Spinal cord (tissue), 10 donors: Measurements from ENCODE around the gene ZBTB11. TPM values are rescaled to one million over a fixed set of nuclear protein-coding genes. Genes with fewer than 3 reads are reported as not detected.
A peak's percentile ranks its signal among the peaks of the same experiment; 100 is the strongest.
"Not testable (repeated sequence)": the region's sequence is repeated elsewhere in the genome, so short reads cannot be mapped to it uniquely, and the experiment has no call there.

Experiments
- DNase-seq, 6 donors: peaks; one replicate each; pipeline versions ENCODE4 v3.0.0 to v3.0.0-alpha.2; 2013 to 2015; ENCODE audit warnings: low spot score in 6 of 6, low read depth in 4 of 6
- H3K27ac ChIP-seq: one replicate; pipeline ENCODE4 v1.5.1; 2013; ENCODE audit warnings: low read depth, low read length, control low read depth
- H3K27me3 ChIP-seq: one replicate; pipeline ENCODE4 v1.6.1; 2013; ENCODE audit warnings: low read length; ENCODE audit not compliant: control insufficient read depth, insufficient read depth
- H3K36me3 ChIP-seq: one replicate; pipeline ENCODE4 v1.6.1; 2013; ENCODE audit warnings: low read length; ENCODE audit not compliant: control insufficient read depth, insufficient read depth
- H3K4me1 ChIP-seq: one replicate; pipeline ENCODE4 v1.6.1; 2013; ENCODE audit warnings: low read length; ENCODE audit not compliant: control insufficient read depth, insufficient read depth
- H3K4me3 ChIP-seq: one replicate; pipeline ENCODE4 v1.5.1; 2013; ENCODE audit warnings: low read depth, low read length, control low read depth
- H3K9me3 ChIP-seq: one replicate; pipeline ENCODE4 v1.6.1; 2013; ENCODE audit warnings: low read length; ENCODE audit not compliant: control insufficient read depth, insufficient read depth
- WGBS: methylation state at CpG from one replicate; pipeline ENCODE4 v1.1.5; 2013; ENCODE audit warnings: missing lambda C conversion rate; ENCODE audit not compliant: insufficient coverage; 5-methylcytosine and 5-hydroxymethylcytosine counted together
- polyA plus RNA-seq, 2 donors: library from polyadenylated mRNA; unstranded; fragments of 120-200 nt; gene quantifications; one replicate each; pipeline ENCODE4 v1.2.1, GENCODE V29; 2013; ENCODE audit not compliant: insufficient read length in 2 of 2
- total RNA-seq, 2 donors: library from RNA; depleted of rRNA in 1 of 2; stranded (reverse); fragments of 120-200 nt in 1 of 2; fragments of >200 nt in 1 of 2; gene quantifications; one replicate each; pipeline versions ENCODE4 v1.2.3 to v1.2.4, GENCODE V29; 2013 to 2014
- donor health status: healthy.

The ZBTB11 gene
- total and polyA plus RNA-seq, 4 donors = 17.7 to 39.2 (median 21.6) TPM

GRCh38 chr3:101637451-101637850 is 39.5 kb downstream of the ZBTB11 start:
- Histone ChIP-seq H3K36me3 (no peaks in the 10 kb centered on the region), H3K27me3 (no peaks in the 10 kb centered on the region), H3K4me3 (no peak overlapping the region), H3K9me3 (no peaks in the 10 kb centered on the region), H3K27ac (no peak overlapping the region), H3K4me1 (peaks cover 3% of the 10 kb centered on the region)
- DNase-seq = no peak
- 92% methylated on average over 9 of the region's 10 CpGs for whole genome bisulfite sequencing

GRCh38 chr3:101635954-101636798 is 40.8 kb downstream of the ZBTB11 start:
- peaks cover 3% of the 10 kb centered on the region for H3K4me1 ChIP-seq
- no peaks in the 10 kb centered on the region for H3K27me3 ChIP-seq
- H3K36me3 ChIP-seq = no peaks in the 10 kb centered on the region
- WGBS = 59% methylated on average over 15 of the region's 18 CpGs
- no peaks in the 10 kb centered on the region for H3K9me3 ChIP-seq
- DNase-seq = peak in 2 of 6 donors; percentile 11 to 13
- no peak overlapping the region for H3K27ac ChIP-seq
- H3K4me3 ChIP-seq = no peak overlapping the region

- no peaks in the 10 kb centered on the region for H3K9me3 ChIP-seq
- WGBS = 84% methylated on average over 8 of the region's 9 CpGs
- H3K27ac ChIP-seq = no peak overlapping the region
- DNase-seq = no peak
- H3K36me3 ChIP-seq = no peaks in the 10 kb centered on the region
- no peak overlapping the region for H3K4me3 ChIP-seq
- H3K4me1 ChIP-seq = peaks cover 3% of the 10 kb centered on the region
- no peaks in the 10 kb centered on the region for H3K27me3 ChIP-seq
Measured at GRCh38 chr3:101635345-101635744, 41.6 kb downstream of the ZBTB11 start.

- 80% methylated on average over 7 of the region's 9 CpGs for WGBS
- H3K4me1 ChIP-seq = peaks cover 3% of the 10 kb centered on the region
- no peak for DNase-seq
- no peaks in the 10 kb centered on the region for H3K9me3 ChIP-seq
- H3K27me3 ChIP-seq = no peaks in the 10 kb centered on the region
- H3K36me3 ChIP-seq = no peaks in the 10 kb centered on the region
- H3K27ac ChIP-seq = no peak overlapping the region
- no peak overlapping the region for H3K4me3 ChIP-seq
Measured at GRCh38 chr3:101634591-101635196, 42.2 kb downstream of the ZBTB11 start.

- WGBS = 89% methylated on average over 7 of the region's 10 CpGs
- no peak overlapping the region for H3K27ac ChIP-seq
Measured at GRCh38 chr3:101633186-101633585, 43.7 kb downstream of the ZBTB11 start.

GRCh38 chr3:101632586-101632985 is 44.3 kb downstream of the ZBTB11 start:
- H3K9me3 ChIP-seq = no peaks in the 10 kb centered on the region
- WGBS = 73% methylated on average over 8 of the region's 11 CpGs
- peaks cover 3% of the 10 kb centered on the region for H3K4me1 ChIP-seq
- no peak for DNase-seq
- H3K36me3 ChIP-seq = no peaks in the 10 kb centered on the region
- H3K4me3 ChIP-seq = no peak overlapping the region
- H3K27ac ChIP-seq = no peak overlapping the region
- H3K27me3 ChIP-seq = no peaks in the 10 kb centered on the region

More at GRCh38 chr3:101633186-101633585, 43.7 kb downstream of the ZBTB11 start:
- Histone ChIP-seq H3K36me3 (no peaks in the 10 kb centered on the region), H3K27me3 (no peaks in the 10 kb centered on the region), H3K9me3 (no peaks in the 10 kb centered on the region), H3K4me3 (no peak overlapping the region), H3K4me1 (peaks cover 3% of the 10 kb centered on the region)
- DNase-seq = no peak

GRCh38 chr3:101631959-101632358 is 45.0 kb downstream of the ZBTB11 start:
- H3K27me3 ChIP-seq, H3K4me1 ChIP-seq, H3K4me3 ChIP-seq, H3K27ac ChIP-seq, DNase-seq, H3K36me3 ChIP-seq, H3K9me3 ChIP-seq: not testable (repeated sequence)
- 97% methylated on average over 8 of the region's 8 CpGs for WGBS

GRCh38 chr3:101631098-101631796 is 45.7 kb downstream of the ZBTB11 start:
- no peak overlapping the region for H3K27ac ChIP-seq
- H3K36me3 ChIP-seq = no peaks in the 10 kb centered on the region
- no peak overlapping the region for H3K4me3 ChIP-seq
- H3K9me3 ChIP-seq = no peaks in the 10 kb centered on the region
- no peak for DNase-seq
- H3K4me1 ChIP-seq = peaks cover 3% of the 10 kb centered on the region
- H3K27me3 ChIP-seq = no peaks in the 10 kb centered on the region
- WGBS = no CpG with 5 or more reads among the region's 1 CpG

- H3K4me3 ChIP-seq = no peak overlapping the region
- H3K4me1 ChIP-seq = no peaks in the 10 kb centered on the region
- no peaks in the 10 kb centered on the region for H3K27me3 ChIP-seq
- no peak for DNase-seq
- H3K27ac ChIP-seq = no peak overlapping the region
- H3K36me3 ChIP-seq = no peaks in the 10 kb centered on the region
- no peaks in the 10 kb centered on the region for H3K9me3 ChIP-seq
Measured at GRCh38 chr3:101629219-101629618, 47.7 kb downstream of the ZBTB11 start.
